ENCODE data around the gene B3GAT1.

B3GAT1 gene

DNA sequence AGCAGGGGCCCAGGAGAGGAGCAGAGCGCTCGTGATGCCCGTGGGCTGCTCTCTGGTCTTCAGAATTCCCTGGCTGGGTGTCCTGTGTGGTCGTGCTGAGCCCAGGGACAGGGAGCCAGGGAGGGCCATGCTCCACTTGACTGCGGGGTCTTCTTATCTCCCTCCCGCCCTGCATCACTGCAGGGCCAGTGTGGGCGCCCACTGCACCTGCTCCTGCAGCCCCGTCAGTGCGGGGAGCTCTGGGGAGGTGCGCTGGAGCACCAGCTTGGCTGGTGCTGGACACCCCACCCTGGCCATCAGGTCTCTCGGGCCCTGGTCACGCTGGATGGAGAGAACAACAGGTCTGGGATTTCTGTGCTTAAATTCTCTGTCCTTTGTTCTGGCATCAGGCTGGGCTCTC lies 31.8 kb downstream of the B3GAT1 start:
- Histone ChIP-seq H3K9me3 (replicated peaks; ENCODE audit: insufficient read depth, low read length) (no peaks in the 10 kb centered on the region), H3K79me2 (ENCODE audit: low read length) (no peaks in the 10 kb centered on the region), H2AFZ (ENCODE audit: low read length) (no peak overlapping the region), H3K9ac (ENCODE audit: low read length) (no peak overlapping the region), H3K4me1 (ENCODE audit: low read length) (no peaks in the 10 kb centered on the region), H4K20me1 (ENCODE audit: insufficient read depth, low read length) (no peaks in the 10 kb centered on the region), H3K9me2 (replicated peaks; ENCODE audit: insufficient read depth, low read length) (no peaks in the 10 kb centered on the region), H3K27me3 (replicated peaks; ENCODE audit: insufficient read depth, low read length) (no peaks in the 10 kb centered on the region), H3K4me2 (ENCODE audit: low read depth, low read length) (no peak overlapping the region), H3K4me3 (ENCODE audit: low read length) (no peak overlapping the region), H3K27ac (ENCODE audit: low read length) (no peak overlapping the region), H3F3A (ENCODE audit: insufficient read depth, low read length) (no peaks in the 10 kb centered on the region), H3K36me3 (replicated peaks; ENCODE audit: insufficient read depth, low read length) (no peaks in the 10 kb centered on the region)
- no peak for DNase-seq
- no peak for TF ChIP-seq EZH2 (optimal IDR thresholded peaks at IDR 0.05; ENCODE audit: low read depth, low read length)
- TF ChIP-seq CTCF (IDR thresholded peaks at IDR 0.05; ENCODE audit: low read length) = no peak
- TF ChIP-seq EZH2phosphoT487 (IDR thresholded peaks at IDR 0.05; ENCODE audit: low read length) = no peak

GRCh38 chr11:134379241-134379640 lies 32.8 kb downstream of the B3GAT1 start:
- no peaks in the 10 kb centered on the region for H4K20me1 ChIP-seq (ENCODE audit: insufficient read depth, low read length)
- H2AFZ ChIP-seq (ENCODE audit: low read length) = no peak overlapping the region
- H3F3A ChIP-seq (ENCODE audit: insufficient read depth, low read length) = no peaks in the 10 kb centered on the region

DNA sequence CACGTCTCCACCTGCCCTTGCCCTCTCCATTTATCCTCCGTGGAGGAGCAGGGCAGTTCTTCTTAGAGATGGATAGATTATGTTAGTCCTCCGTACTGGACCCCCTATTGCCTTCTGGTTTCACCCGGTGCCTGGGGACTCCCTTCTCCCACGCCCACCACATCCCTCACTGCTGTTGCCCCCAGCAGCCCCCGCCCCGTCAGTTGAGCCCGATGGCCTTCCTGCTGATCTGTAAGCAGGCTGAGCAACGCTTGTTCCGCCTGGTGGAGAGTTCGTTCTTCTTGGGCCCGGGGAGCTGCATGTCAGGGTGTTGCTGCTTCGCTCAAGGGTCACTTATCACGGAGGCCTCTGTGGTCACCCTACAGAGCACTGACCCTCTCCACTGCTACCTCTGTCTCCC lies 34.2 kb downstream of the B3GAT1 start:
- no peak overlapping the region for H3K27ac ChIP-seq (ENCODE audit: low read length)
- no peak overlapping the region for H3K4me2 ChIP-seq (ENCODE audit: low read depth, low read length)
- no peak for DNase-seq
- no peaks in the 10 kb centered on the region for H3K27me3 ChIP-seq (replicated peaks; ENCODE audit: insufficient read depth, low read length)
- H4K20me1 ChIP-seq (ENCODE audit: insufficient read depth, low read length) = no peaks in the 10 kb centered on the region
- no peaks in the 10 kb centered on the region for H3K79me2 ChIP-seq (ENCODE audit: low read length)
- H3K9me2 ChIP-seq (replicated peaks; ENCODE audit: insufficient read depth, low read length) = no peaks in the 10 kb centered on the region
- H3K4me1 ChIP-seq (ENCODE audit: low read length) = no peaks in the 10 kb centered on the region
- no peaks in the 10 kb centered on the region for H3K36me3 ChIP-seq (replicated peaks; ENCODE audit: insufficient read depth, low read length)
- no peak overlapping the region for H2AFZ ChIP-seq (ENCODE audit: low read length)
- no peaks in the 10 kb centered on the region for H3F3A ChIP-seq (ENCODE audit: insufficient read depth, low read length)
- no peak for TF ChIP-seq CTCF (IDR thresholded peaks at IDR 0.05; ENCODE audit: low read length)
- TF ChIP-seq EZH2 (optimal IDR thresholded peaks at IDR 0.05; ENCODE audit: low read depth, low read length) = no peak
- TF ChIP-seq EZH2phosphoT487 (IDR thresholded peaks at IDR 0.05; ENCODE audit: low read length) = no peak
- no peaks in the 10 kb centered on the region for H3K9me3 ChIP-seq (replicated peaks; ENCODE audit: insufficient read depth, low read length)
- no peak overlapping the region for H3K4me3 ChIP-seq (ENCODE audit: low read length)
- no peak overlapping the region for H3K9ac ChIP-seq (ENCODE audit: low read length)

More at GRCh38 chr11:134379241-134379640, 32.8 kb downstream of the B3GAT1 start:
- no peaks in the 10 kb centered on the region for H3K36me3 ChIP-seq (replicated peaks; ENCODE audit: insufficient read depth, low read length)
- no peak overlapping the region for H3K4me2 ChIP-seq (ENCODE audit: low read depth, low read length)
- TF ChIP-seq CTCF (IDR thresholded peaks at IDR 0.05; ENCODE audit: low read length) (no peak), EZH2 (optimal IDR thresholded peaks at IDR 0.05; ENCODE audit: low read depth, low read length) (no peak), EZH2phosphoT487 (IDR thresholded peaks at IDR 0.05; ENCODE audit: low read length) (no peak)
- no peaks in the 10 kb centered on the region for H3K9me2 ChIP-seq (replicated peaks; ENCODE audit: insufficient read depth, low read length)
- no peak overlapping the region for H3K4me3 ChIP-seq (ENCODE audit: low read length)
- no peaks in the 10 kb centered on the region for H3K79me2 ChIP-seq (ENCODE audit: low read length)
- no peak for DNase-seq
- no peaks in the 10 kb centered on the region for H3K27me3 ChIP-seq (replicated peaks; ENCODE audit: insufficient read depth, low read length)
- no peaks in the 10 kb centered on the region for H3K4me1 ChIP-seq (ENCODE audit: low read length)
- H3K9me3 ChIP-seq (replicated peaks; ENCODE audit: insufficient read depth, low read length) = no peaks in the 10 kb centered on the region
- no peak overlapping the region for H3K9ac ChIP-seq (ENCODE audit: low read length)
- H3K27ac ChIP-seq (ENCODE audit: low read length) = no peak overlapping the region
